Stimulated activated memory B cell treated with anti-CD40 and anti-IgM and Interleukin-4, amounts not matched to agents 10 μg/mL and 1 μg/mL and 100 μg/mL, for 72 hours (primary cell): ENCODE data around the gene FDXR.
"Not testable (repeated sequence)": the region's sequence is repeated elsewhere in the genome, so short reads cannot be mapped to it uniquely, and the experiment has no call there.

Source experiments
- ATAC-seq: fragments of 150-1000 bp; cut with Tn5 transposase; 2 replicates; pipeline ENCODE4 v1.10.0; 2021
- H3K27ac Mint-ChIP-seq: one replicate; pipeline ENCODE4 v1.8.0; 2022; ENCODE audit warnings: mild to moderate bottlenecking, mixed read lengths
- H3K27me3 Mint-ChIP-seq: one replicate; pipeline ENCODE4 v1.8.0; 2022; ENCODE audit warnings: mixed read lengths
- H3K36me3 Mint-ChIP-seq: one replicate; pipeline ENCODE4 v1.8.0; 2022; ENCODE audit warnings: mixed read lengths
- H3K4me1 Mint-ChIP-seq: one replicate; pipeline ENCODE4 v1.8.0; 2022; ENCODE audit warnings: mixed read lengths
- H3K4me3 Mint-ChIP-seq: one replicate; pipeline ENCODE4 v1.8.0; 2022; ENCODE audit warnings: mild to moderate bottlenecking, moderate library complexity, mixed read lengths
- H3K9me3 Mint-ChIP-seq: one replicate; pipeline ENCODE4 v1.8.0; 2022; ENCODE audit warnings: mixed read lengths

The FDXR gene

DNA sequence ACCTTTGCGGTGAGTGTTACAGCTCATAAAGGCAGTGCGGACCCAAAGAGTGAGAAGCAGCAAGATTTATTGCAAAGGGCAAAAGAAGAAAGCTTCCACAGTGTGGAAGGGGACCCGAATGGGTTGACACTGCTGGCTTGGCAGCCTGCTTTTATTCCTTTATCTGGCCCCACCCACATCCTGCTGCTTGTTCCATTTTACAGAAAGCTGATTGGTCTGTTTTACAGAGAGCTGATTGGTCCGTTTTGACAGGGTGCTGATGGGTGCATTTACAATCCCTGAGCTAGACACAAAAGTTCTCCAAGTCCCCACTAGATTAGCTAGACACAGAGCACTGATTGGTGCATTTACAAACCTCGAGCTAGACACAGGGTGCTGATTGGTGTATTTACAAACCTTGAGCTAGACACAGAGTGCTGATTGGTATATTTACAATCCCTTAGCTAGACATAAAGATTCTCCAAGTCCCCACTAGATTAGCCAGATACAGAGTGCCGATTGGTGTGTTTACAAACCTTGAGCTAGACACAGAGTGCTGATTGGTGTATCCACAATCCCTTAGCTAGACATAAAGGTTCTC lies 33.5 kb upstream of the FDXR start:
- H3K4me1 Mint-ChIP-seq, ATAC-seq, H3K4me3 Mint-ChIP-seq, H3K9me3 Mint-ChIP-seq, H3K36me3 Mint-ChIP-seq, H3K27ac Mint-ChIP-seq: not testable (repeated sequence)
- peaks cover 27% of the 10 kb centered on the region for H3K27me3 Mint-ChIP-seq

GRCh38 chr17:74904687-74905409 lies 32.1 kb upstream of the FDXR start:
- Mint-ChIP-seq H3K27ac (no peak overlapping the region), H3K4me3 (no peak overlapping the region), H3K27me3 (peaks cover 27% of the 10 kb centered on the region), H3K36me3 (no peaks in the 10 kb centered on the region), H3K4me1 (no peaks in the 10 kb centered on the region), H3K9me3 (no peaks in the 10 kb centered on the region)
- ATAC-seq = no peak

DNA sequence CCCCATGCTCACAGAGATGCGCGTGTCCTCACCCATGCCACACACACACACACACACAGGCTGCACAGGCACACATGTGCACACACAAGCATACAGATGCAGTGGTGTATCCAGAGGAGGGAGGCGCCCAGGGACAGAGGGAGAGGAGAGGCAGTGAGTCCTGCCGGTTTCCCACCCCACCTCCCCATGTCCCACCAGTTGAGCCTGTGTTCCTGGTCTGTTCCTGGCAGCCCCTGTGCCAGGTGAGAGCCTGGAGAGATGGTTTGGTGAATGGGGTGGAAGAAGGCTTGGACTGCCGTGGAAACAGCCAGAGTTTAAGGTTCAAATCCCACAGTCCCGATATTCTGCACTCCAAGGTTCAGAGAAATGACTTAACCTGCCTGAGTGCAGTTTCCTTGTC lies 30.9 kb upstream of the FDXR start:
- ATAC-seq = no peak
- Mint-ChIP-seq H3K4me3 (no peak overlapping the region), H3K4me1 (no peaks in the 10 kb centered on the region), H3K27me3 (peaks cover 17% of the 10 kb centered on the region), H3K9me3 (no peaks in the 10 kb centered on the region), H3K27ac (no peak overlapping the region), H3K36me3 (no peaks in the 10 kb centered on the region)

GRCh38 chr17:74903034-74903433 lies 30.2 kb upstream of the FDXR start:
- no peaks in the 10 kb centered on the region for H3K36me3 Mint-ChIP-seq
- H3K4me1 Mint-ChIP-seq = no peaks in the 10 kb centered on the region
- ATAC-seq = no peak
- no peak overlapping the region for H3K27ac Mint-ChIP-seq
- no peak overlapping the region for H3K4me3 Mint-ChIP-seq
- H3K9me3 Mint-ChIP-seq = no peaks in the 10 kb centered on the region
- peaks cover 17% of the 10 kb centered on the region for H3K27me3 Mint-ChIP-seq

DNA sequence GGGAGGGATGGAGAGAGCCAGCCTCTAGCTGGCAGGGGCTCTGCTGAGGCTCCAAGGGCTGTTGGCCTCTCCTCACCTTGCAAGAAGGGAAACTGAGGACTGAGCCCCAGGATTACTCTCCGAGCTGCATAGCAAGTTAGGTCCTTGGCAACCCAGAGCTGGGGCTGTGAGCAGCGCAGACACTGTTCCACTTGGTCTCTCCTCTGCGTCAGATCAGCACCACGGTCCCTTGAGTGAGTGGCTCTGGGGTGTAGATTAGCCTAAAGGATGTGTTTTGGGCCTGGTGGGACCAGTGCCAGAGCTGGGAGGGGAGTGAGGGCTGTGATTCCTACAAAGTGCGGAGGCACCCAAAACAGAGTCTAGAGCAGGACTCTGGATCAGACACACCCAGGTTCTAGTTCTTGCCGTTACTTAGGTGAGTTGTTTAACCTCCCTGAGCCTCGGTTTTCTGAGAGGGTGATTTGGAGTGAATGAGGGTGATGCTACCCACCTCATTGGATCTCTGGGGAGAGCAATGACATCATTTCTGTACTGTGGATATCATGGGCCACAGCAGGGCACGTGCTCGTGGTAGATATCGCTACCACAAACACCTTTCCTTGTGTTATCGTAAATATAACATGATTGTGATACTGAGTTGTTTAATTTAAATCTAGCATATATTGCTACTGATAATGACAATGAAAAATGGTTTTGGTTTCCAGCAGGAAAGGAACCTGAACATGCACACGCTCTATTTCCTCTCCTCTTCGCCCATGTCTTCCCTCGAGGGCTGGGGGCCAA lies 28.8 kb upstream of the FDXR start:
- no peaks in the 10 kb centered on the region for H3K9me3 Mint-ChIP-seq
- no peaks in the 10 kb centered on the region for H3K36me3 Mint-ChIP-seq
- H3K4me3 Mint-ChIP-seq = no peak overlapping the region
- H3K4me1 Mint-ChIP-seq = no peaks in the 10 kb centered on the region
- peaks cover 20% of the 10 kb centered on the region for H3K27me3 Mint-ChIP-seq
- no peak overlapping the region for H3K27ac Mint-ChIP-seq
- ATAC-seq = no peak

DNA sequence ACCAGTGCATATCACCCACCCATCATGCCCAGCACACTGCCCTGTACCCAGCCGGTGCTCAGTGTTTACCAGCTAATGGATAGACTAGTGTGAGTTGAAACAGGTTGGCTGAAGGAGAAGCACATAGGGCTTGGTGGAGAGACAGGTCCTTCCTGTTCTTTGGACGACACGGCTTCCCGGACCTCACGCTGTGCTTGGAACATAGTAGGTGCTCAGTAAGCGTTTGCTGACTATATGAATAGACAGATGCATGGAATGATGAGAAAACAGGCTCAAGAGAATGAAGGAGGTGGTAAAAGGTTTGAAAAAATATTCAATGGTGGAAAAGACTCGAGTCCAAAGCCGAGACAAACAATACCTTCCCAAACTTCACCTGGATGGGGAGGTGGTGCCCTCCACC lies 27.4 kb upstream of the FDXR start:
- ATAC-seq = no peak
- Mint-ChIP-seq H3K27me3 (peaks cover 29% of the 10 kb centered on the region), H3K27ac (no peak overlapping the region), H3K4me3 (no peak overlapping the region), H3K4me1 (no peaks in the 10 kb centered on the region), H3K9me3 (no peaks in the 10 kb centered on the region), H3K36me3 (no peaks in the 10 kb centered on the region)

DNA sequence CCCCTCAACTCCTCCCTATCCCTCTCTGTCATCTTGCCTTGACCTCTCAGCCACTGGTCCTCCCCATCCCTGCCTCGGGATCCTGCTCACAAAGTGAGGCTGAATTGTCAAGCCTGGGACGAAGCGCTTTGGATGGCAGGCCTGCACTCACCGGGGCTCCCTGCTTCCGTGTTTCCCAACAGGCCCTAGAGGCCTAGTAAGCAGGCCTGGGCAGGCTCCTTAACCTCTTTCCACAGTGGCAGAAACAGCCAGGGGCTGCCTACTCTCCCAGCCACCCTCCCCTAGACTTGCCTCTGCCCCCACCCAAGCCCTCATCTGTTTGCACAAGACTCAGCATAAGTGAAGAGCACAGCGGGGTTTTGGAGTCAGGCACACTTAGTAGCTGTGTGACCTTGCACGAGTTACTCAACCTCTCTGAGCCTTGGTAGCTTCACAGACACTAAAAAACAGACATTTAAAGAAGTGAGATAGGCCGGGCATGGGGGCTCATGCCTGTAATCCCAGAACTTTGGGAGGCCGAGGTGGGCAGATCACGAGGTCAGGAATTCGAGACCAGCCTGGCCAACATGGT lies 25.7 kb upstream of the FDXR start:
- Mint-ChIP-seq H3K4me1 (no peaks in the 10 kb centered on the region), H3K4me3 (no peak overlapping the region), H3K9me3 (no peaks in the 10 kb centered on the region), H3K27ac (no peak overlapping the region), H3K36me3 (no peaks in the 10 kb centered on the region), H3K27me3 (peaks cover 42% of the 10 kb centered on the region)
- ATAC-seq = no peak

- H3K27me3 Mint-ChIP-seq = peaks cover 55% of the 10 kb centered on the region
Measured at GRCh38 chr17:74893936-74894671, 21.3 kb upstream of the FDXR start.

GRCh38 chr17:74892974-74893911 lies 20.4 kb upstream of the FDXR start, which contains the start of gene FADS6:
Gene FADS6, minus strand, starts transcription at chr17:74893633. Its CDS starts 38 bp downstream, at chr17:74893595.
- H3K4me3 Mint-ChIP-seq = peak within 1 kb of the TSS; percentile 54
- no peak within 1 kb of the TSS for H3K27ac Mint-ChIP-seq
- peaks cover 55% of the 10 kb centered on the region for H3K27me3 Mint-ChIP-seq
- no peaks in the 10 kb centered on the region for H3K4me1 Mint-ChIP-seq
- ATAC-seq = peak; percentile 37
- H3K36me3 Mint-ChIP-seq = no peaks in the 10 kb centered on the region
- no peaks in the 10 kb centered on the region for H3K9me3 Mint-ChIP-seq

More at GRCh38 chr17:74893936-74894671, 21.3 kb upstream of the FDXR start:
- H3K36me3 Mint-ChIP-seq = no peaks in the 10 kb centered on the region
- H3K9me3 Mint-ChIP-seq = no peaks in the 10 kb centered on the region
- peak overlapping the region; percentile 54 for H3K4me3 Mint-ChIP-seq
- H3K27ac Mint-ChIP-seq = no peak overlapping the region
- ATAC-seq = no peak
- H3K4me1 Mint-ChIP-seq = no peaks in the 10 kb centered on the region

- Mint-ChIP-seq H3K27me3 (peaks cover 60% of the 10 kb centered on the region), H3K9me3 (no peaks in the 10 kb centered on the region), H3K4me3 (no peak overlapping the region)
Measured at GRCh38 chr17:74892013-74892841, 19.4 kb upstream of the FDXR start.

DNA sequence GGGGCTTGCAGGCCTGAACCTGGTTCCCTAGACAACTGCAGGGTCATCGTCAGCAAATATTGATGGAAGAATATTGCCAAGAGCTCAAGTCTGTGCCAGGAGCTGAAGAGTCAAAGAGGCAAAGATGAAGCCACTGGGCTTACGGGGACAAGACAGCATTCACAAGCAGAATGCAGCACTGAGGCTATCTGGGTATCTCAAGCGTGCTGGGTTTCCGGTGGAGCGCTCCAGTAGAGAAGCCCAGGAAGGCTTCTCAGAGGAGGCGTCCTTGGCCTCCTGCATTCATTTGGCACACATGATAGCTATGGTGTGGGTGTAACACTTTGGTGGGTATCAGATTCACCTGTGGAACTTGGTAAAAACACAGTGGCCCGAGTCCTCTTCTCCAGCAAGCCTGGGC lies 17.8 kb upstream of the FDXR start:
- H3K4me3 Mint-ChIP-seq = no peak overlapping the region
- no peak overlapping the region for H3K27ac Mint-ChIP-seq
- no peaks in the 10 kb centered on the region for H3K36me3 Mint-ChIP-seq
- no peaks in the 10 kb centered on the region for H3K9me3 Mint-ChIP-seq
- peaks cover 65% of the 10 kb centered on the region for H3K27me3 Mint-ChIP-seq
- H3K4me1 Mint-ChIP-seq = no peaks in the 10 kb centered on the region
- ATAC-seq = no peak

More at GRCh38 chr17:74892013-74892841, 19.4 kb upstream of the FDXR start:
- ATAC-seq = no peak
- no peak overlapping the region for H3K27ac Mint-ChIP-seq
- H3K4me1 Mint-ChIP-seq = no peaks in the 10 kb centered on the region
- H3K36me3 Mint-ChIP-seq = no peaks in the 10 kb centered on the region

- H3K9me3 Mint-ChIP-seq = no peaks in the 10 kb centered on the region
- H3K27me3 Mint-ChIP-seq = peaks cover 67% of the 10 kb centered on the region
- H3K4me3 Mint-ChIP-seq = no peak overlapping the region
- no peak for ATAC-seq
- no peaks in the 10 kb centered on the region for H3K36me3 Mint-ChIP-seq
- H3K4me1 Mint-ChIP-seq = no peaks in the 10 kb centered on the region
- no peak overlapping the region for H3K27ac Mint-ChIP-seq
Measured at GRCh38 chr17:74888469-74888868, 15.7 kb upstream of the FDXR start.

GRCh38 chr17:74883241-74883745 lies 10.5 kb upstream of the FDXR start:
- peaks cover 71% of the 10 kb centered on the region for H3K27me3 Mint-ChIP-seq
- H3K9me3 Mint-ChIP-seq = no peaks in the 10 kb centered on the region
- H3K27ac Mint-ChIP-seq = no peak overlapping the region
- no peaks in the 10 kb centered on the region for H3K36me3 Mint-ChIP-seq
- no peak overlapping the region for H3K4me3 Mint-ChIP-seq
- ATAC-seq = no peak
- no peaks in the 10 kb centered on the region for H3K4me1 Mint-ChIP-seq
